Fibroblast of skin of right biceps (primary cell): Measurements from ENCODE around the gene ATXN1.
"Not testable (repeated sequence)": the region's sequence is repeated elsewhere in the genome, so short reads cannot be mapped to it uniquely, and the experiment has no call there.

ENCODE experiments used
- DNase-seq: peaks from one replicate; pipeline ENCODE4 v3.0.0-alpha.2; 2013

The ATXN1 gene

GRCh38 chr6:16431106-16431505 is 330.2 kb downstream of the ATXN1 start:
- no peak for DNase-seq

GRCh38 chr6:16430391-16431089 is 330.7 kb downstream of the ATXN1 start:
- DNase-seq: peak; percentile 65

GRCh38 chr6:16429669-16430068 is 331.6 kb downstream of the ATXN1 start:
- no peak for DNase-seq

- DNase-seq: no peak
These were observed 334.1 kb downstream of the ATXN1 start for GRCh38 chr6:16427124-16427523.

GRCh38 chr6:16425881-16426615 is 335.2 kb downstream of the ATXN1 start:
- DNase-seq: no peak

GRCh38 chr6:16421462-16421960 is 339.7 kb downstream of the ATXN1 start:
- DNase-seq: no peak

GRCh38 chr6:16420715-16421461 is 340.4 kb downstream of the ATXN1 start:
- peak; percentile 69 for DNase-seq

GRCh38 chr6:16420337-16420714 is 340.9 kb downstream of the ATXN1 start:
- DNase-seq: no peak

- no peak for DNase-seq
These were observed 341.5 kb downstream of the ATXN1 start for GRCh38 chr6:16419636-16420336.

- DNase-seq: no peak
These were observed 343.1 kb downstream of the ATXN1 start for GRCh38 chr6:16418151-16418550.

- DNase-seq: no peak
These were observed 345.6 kb downstream of the ATXN1 start for GRCh38 chr6:16415677-16416076.

GRCh38 chr6:16414205-16414604 is 347.1 kb downstream of the ATXN1 start:
- no peak for DNase-seq

- DNase-seq: no peak
These were observed 347.9 kb downstream of the ATXN1 start for GRCh38 chr6:16413399-16413798.

GRCh38 chr6:16412982-16413381 is 348.3 kb downstream of the ATXN1 start:
- no peak for DNase-seq

- DNase-seq: no peak
These were observed 349.1 kb downstream of the ATXN1 start for GRCh38 chr6:16412171-16412570.

GRCh38 chr6:16409531-16410441 is 351.5 kb downstream of the ATXN1 start:
- DNase-seq: peak; percentile 73

- no peak for DNase-seq
These were observed 352.5 kb downstream of the ATXN1 start for GRCh38 chr6:16408766-16409165.

- DNase-seq: no peak
These were observed 354.3 kb downstream of the ATXN1 start for GRCh38 chr6:16406966-16407365.

- DNase-seq: not testable (repeated sequence)
These were observed 354.7 kb downstream of the ATXN1 start for GRCh38 chr6:16406538-16406937.

GRCh38 chr6:16405375-16405774 is 355.9 kb downstream of the ATXN1 start:
- peak; percentile 46 for DNase-seq

- DNase-seq: no peak
These were observed 356.8 kb downstream of the ATXN1 start for GRCh38 chr6:16404456-16404855.

- peak; percentile 52 for DNase-seq
These were observed 357.4 kb downstream of the ATXN1 start for GRCh38 chr6:16403831-16404230.
